Left colon (tissue), 2 donors: ENCODE results near the gene TRIM33. TPM values are rescaled to one million over a fixed set of nuclear protein-coding genes. Genes with fewer than 3 reads are reported as not detected.
A peak's percentile ranks its signal among the peaks of the same experiment; 100 is the strongest.
"Not testable (repeated sequence)": the region's sequence is repeated elsewhere in the genome, so short reads cannot be mapped to it uniquely, and the experiment has no call there.

Experiments used
- ATAC-seq: fragments of 200-7000 bp; cut with Tn5 transposase; one replicate; pipeline ENCODE4 v1.9.1; 2020; ENCODE audit warnings: mild to moderate bottlenecking, moderate library complexity
- DNase-seq, 2 donors: peaks; one replicate each; pipeline ENCODE4 v3.0.0-alpha.2; 2020
- intact Hi-C, 2 donors: fragments of 100-400 bp; cut with DNase I in 1 of 2; cut with micrococcal nuclease in 1 of 2; formaldehyde crosslinking; loops; one replicate each; pipeline versions ENCODE4 v1.11.2 to v1.14.0; 2022; cut with DNase I, micrococcal nuclease
- total RNA-seq, 2 donors: library from RNA; stranded (reverse); fragmentation: NEBNext Ultra II Directional; extraction: Animal tissue kit (Norgen Biotek cat#: 25700); gene quantifications; one replicate each; pipeline ENCODE4 v1.2.1, GENCODE V29; 2021
- donor health status: DM: no; HTN: no; CAD: no.
- donor health status: DM: yes; HTN: yes; CAD: no.

The TRIM33 gene
- total RNA-seq, 2 donors from 2014 or later, result 28.6 to 31.0 TPM

GRCh38 chr1:114472408-114472807 lies 38.6 kb downstream of the TRIM33 start:
- ATAC-seq, result no peak
- DNase-seq, result no peak
- intact Hi-C loops, result no loop called here

- DNase-seq (no peak), ATAC-seq (no peak)
- intact Hi-C loops, result no loop called here
These were observed 40.3 kb downstream of the TRIM33 start for GRCh38 chr1:114470681-114471080.

- DNase-seq (no peak), ATAC-seq (no peak)
- intact Hi-C loops, result no loop called here
These were observed 42.1 kb downstream of the TRIM33 start for GRCh38 chr1:114468710-114469468.

GRCh38 chr1:114468047-114468446 lies 43.0 kb downstream of the TRIM33 start:
- DNase-seq, result no peak
- intact Hi-C loops, result no loop called here
- no peak for ATAC-seq

- DNase-seq, result no peak
- no peak for ATAC-seq
- intact Hi-C loops, result no loop called here
These were observed 43.5 kb downstream of the TRIM33 start for GRCh38 chr1:114467491-114467890.

- DNase-seq, result no peak
- intact Hi-C loops, result no loop called here
- no peak for ATAC-seq
These were observed 44.5 kb downstream of the TRIM33 start for GRCh38 chr1:114466334-114467014.

- ATAC-seq, result no peak
- intact Hi-C loops, result no loop called here
- no peak for DNase-seq
These were observed 48.0 kb downstream of the TRIM33 start for GRCh38 chr1:114462963-114463362.

GRCh38 chr1:114462341-114462740 lies 48.7 kb downstream of the TRIM33 start:
- intact Hi-C loops, result no loop called here
- no peak for ATAC-seq
- no peak for DNase-seq

- no peak for DNase-seq
These were observed 52.7 kb downstream of the TRIM33 start for GRCh38 chr1:114458237-114458777.

GRCh38 chr1:114457675-114458236 lies 53.2 kb downstream of the TRIM33 start:
- no peak for DNase-seq
- intact Hi-C loops, result no loop called here
- ATAC-seq, result no peak

More at GRCh38 chr1:114458237-114458777, 52.7 kb downstream of the TRIM33 start:
- intact Hi-C loops, result no loop called here
- no peak for ATAC-seq

GRCh38 chr1:114456586-114456985 lies 54.4 kb downstream of the TRIM33 start:
- intact Hi-C loops, result no loop called here

GRCh38 chr1:114455102-114455785 lies 55.8 kb downstream of the TRIM33 start:
- ATAC-seq, result no peak
- intact Hi-C loops, result no loop called here
- no peak for DNase-seq

More at GRCh38 chr1:114456586-114456985, 54.4 kb downstream of the TRIM33 start:
- no peak for ATAC-seq
- DNase-seq, result no peak

GRCh38 chr1:114454539-114454938 lies 56.5 kb downstream of the TRIM33 start:
- intact Hi-C loops, result no loop called here
- ATAC-seq (no peak), DNase-seq (no peak)

GRCh38 chr1:114453361-114453784 lies 57.6 kb downstream of the TRIM33 start:
- DNase-seq, result no peak
- intact Hi-C loops, result no loop called here
- peak; percentile 33 for ATAC-seq

GRCh38 chr1:114448370-114449036 lies 62.5 kb downstream of the TRIM33 start:
- DNase-seq, result no peak
- no peak for ATAC-seq
- intact Hi-C loops, result no loop called here

GRCh38 chr1:114446198-114446597 lies 64.8 kb downstream of the TRIM33 start:
- DNase-seq (no peak), ATAC-seq (no peak)
- intact Hi-C loops, result no loop called here

- ATAC-seq, intact Hi-C loops, DNase-seq: not testable (repeated sequence)
These were observed 67.8 kb downstream of the TRIM33 start for GRCh38 chr1:114443226-114443625.

GRCh38 chr1:114441332-114441731 lies 69.7 kb downstream of the TRIM33 start:
- ATAC-seq (no peak), DNase-seq (no peak)
- intact Hi-C loops, result no loop called here

GRCh38 chr1:114439369-114439768 lies 71.6 kb downstream of the TRIM33 start:
- no peak for DNase-seq
- intact Hi-C loops, result no loop called here
- ATAC-seq, result no peak
